A549 (cell line): ENCODE results near the gene ST3GAL5. TPM values are rescaled to one million over a fixed set of nuclear protein-coding genes. Genes with fewer than 3 reads are reported as not detected.

Experiments
- ATAC-seq, 2 experiments: fragments of 200-7000 bp in 1 of 2; fragments of >200 bp in 1 of 2; cut with Nextera tagmentation in 1 of 2; cut with Tn5 transposase in 1 of 2; 3 replicates each; pipeline versions ENCODE4 v1.8.0 to v1.9.1; 2018 to 2020; ENCODE audit warnings: mild to moderate bottlenecking in 1 of 2, moderate library complexity in 1 of 2
- CTCF ChIA-PET: fragments of 300-600 bp; sonication (Branson Sonifier 250); formaldehyde crosslinking; extraction: SDS; loops from one replicate; lab custom pipeline; 2021; ENCODE audit warnings: antibody characterized with exemption, inconsistent platforms; lab: Yijun Ruan, JAX
- POLR2A ChIA-PET: fragments of 350-600 bp; formaldehyde crosslinking; extraction: SDS; loops from one replicate; lab custom pipeline; 2021; ENCODE audit warnings: antibody characterized with exemption, inconsistent platforms; lab: Yijun Ruan, JAX
- DNase-seq, 2 experiments: peaks; one replicate each; pipeline versions ENCODE4 v3.0.0 to v3.0.0-alpha.2; 2011 to 2016; ENCODE audit warnings: low read depth in 1 of 2, low spot score in 1 of 2
- FAIRE-seq: peaks from 2 replicates; lab custom pipeline; 2011; peaks lifted over from hg19 to GRCh38; lab: Jason Lieb, UNC
- H3K27ac ChIP-seq, 2 experiments: fragments of >200 bp; sonication (Bioruptor Twin); formaldehyde crosslinking; 3 replicates each; pipeline ENCODE4 v1.5.1; 2016 to 2017
- H3K4me1 ChIP-seq: fragments of >200 bp; sonication (Bioruptor Twin); formaldehyde crosslinking; 3 replicates; pipeline ENCODE4 v1.6.1; 2016
- H3K4me2 ChIP-seq: fragments of >200 bp; sonication (Bioruptor Twin); formaldehyde crosslinking; 3 replicates; pipeline ENCODE4 v1.6.1; 2016
- H3K4me3 ChIP-seq: fragments of >200 bp; sonication (Bioruptor Twin); formaldehyde crosslinking; 3 replicates; pipeline ENCODE4 v1.5.1; 2016
- H3K9me3 ChIP-seq: fragments of >200 bp; sonication (Bioruptor Twin); formaldehyde crosslinking; 3 replicates; pipeline ENCODE4 v1.6.1; 2016
- BHLHE40 ChIP-seq: IDR thresholded peaks from 2 replicates; pipeline ENCODE4 v1.6.1; 2012; ENCODE audit warnings: low read depth, low read length, inconsistent platforms
- CBX2 ChIP-seq: fragments of 200-600 bp; sonication (generic); IDR thresholded peaks from 2 replicates; pipeline ENCODE4 v1.6.1; 2016; ENCODE audit warnings: low read depth, mild to moderate bottlenecking, borderline replicate concordance
- CEBPB ChIP-seq, 2 experiments: fragments of >200 bp in 1 of 2; sonication (Bioruptor Twin) in 1 of 2; formaldehyde crosslinking in 1 of 2; IDR thresholded peaks; 2 replicates each; pipeline ENCODE4 v1.6.1; 2012 to 2016
- CHD2 ChIP-seq: fragments of 150-350 bp; IDR thresholded peaks from 2 replicates; pipeline ENCODE4 v1.6.1; 2014; ENCODE audit warnings: low read length; ENCODE audit not compliant: partially characterized antibody
- EHMT2 ChIP-seq: fragments of 200-600 bp; sonication (generic); IDR thresholded peaks from 2 replicates; pipeline ENCODE4 v1.6.1; 2016; ENCODE audit warnings: antibody characterized with exemption, low read depth, mild to moderate bottlenecking, moderate library complexity
- ESRRA ChIP-seq: fragments of 150-350 bp; IDR thresholded peaks from 2 replicates; pipeline ENCODE4 v1.6.1; 2014; ENCODE audit warnings: mild to moderate bottlenecking, low read length, borderline replicate concordance
- FOSB ChIP-seq: fragments of 250-450 bp; sonication (Bioruptor Pico); IDR thresholded peaks from 2 replicates; pipeline ENCODE4 v1.5.0; 2020; ENCODE audit warnings: mild to moderate bottlenecking, moderate library complexity
- FOSL2 ChIP-seq, 2 experiments: fragments of 450-650 bp in 1 of 2; fragments of >200 bp in 1 of 2; sonication (Bioruptor Twin) in 1 of 2; formaldehyde crosslinking; IDR thresholded peaks; 2 replicates each; pipeline versions ENCODE4 v1.5.0 to v1.6.1; 2016 to 2020; ENCODE audit warnings: mild to moderate bottlenecking in 1 of 2, moderate library complexity in 1 of 2
- HES2 ChIP-seq: fragments of >200 bp; sonication (Bioruptor Twin); formaldehyde crosslinking; IDR thresholded peaks from 2 replicates; pipeline ENCODE4 v1.6.1; 2016
- HOXB13 ChIP-seq: fragments of 250-450 bp; sonication (Bioruptor Pico); IDR thresholded peaks from 2 replicates; pipeline ENCODE4 v1.5.0; 2020; ENCODE audit warnings: low read depth, mild to moderate bottlenecking, moderate library complexity
- JUNB ChIP-seq: fragments of >200 bp; sonication (Bioruptor Twin); formaldehyde crosslinking; IDR thresholded peaks from 2 replicates; pipeline ENCODE4 v1.6.1; 2016
- KDM5A ChIP-seq: fragments of 200-600 bp; sonication (generic); IDR thresholded peaks from 2 replicates; pipeline ENCODE4 v1.6.1; 2016; ENCODE audit warnings: antibody characterized with exemption, mild to moderate bottlenecking
- MAFK ChIP-seq: fragments of 450-650 bp; IDR thresholded peaks from 2 replicates; pipeline ENCODE4 v1.6.1; 2014; ENCODE audit not compliant: partially characterized antibody
- MYC ChIP-seq: IDR thresholded peaks from 2 replicates; pipeline ENCODE4 v1.6.1; 2012; ENCODE audit warnings: mild to moderate bottlenecking, inconsistent platforms, low read length, improper control_type of control experiment, borderline replicate concordance
- NPAS2 ChIP-seq: fragments of 250-450 bp; sonication (Bioruptor Pico); IDR thresholded peaks from 2 replicates; pipeline ENCODE4 v1.8.0; 2022; ENCODE audit warnings: mild to moderate bottlenecking, moderate library complexity, borderline replicate concordance
- NR3C1 ChIP-seq: fragments of >200 bp; sonication (Bioruptor Twin); formaldehyde crosslinking; IDR thresholded peaks from 3 replicates; pipeline ENCODE4 v1.6.1; 2017
- PHF8 ChIP-seq: fragments of 200-600 bp; sonication (generic); IDR thresholded peaks from 2 replicates; pipeline ENCODE4 v1.6.1; 2016; ENCODE audit warnings: low read depth, mild to moderate bottlenecking, antibody characterized with exemption, moderate library complexity, borderline replicate concordance
- RCOR1 ChIP-seq: fragments of 150-350 bp; IDR thresholded peaks from 2 replicates; pipeline ENCODE4 v1.6.1; 2014; ENCODE audit warnings: antibody characterized with exemption, low read length, low read depth
- RNF2 ChIP-seq: fragments of 200-600 bp; sonication (generic); IDR thresholded peaks from 2 replicates; pipeline ENCODE4 v1.6.1; 2016; ENCODE audit warnings: low read depth, mild to moderate bottlenecking, antibody characterized with exemption, moderate library complexity, borderline replicate concordance
- SMC3 ChIP-seq: fragments of >200 bp; sonication (Bioruptor Twin); formaldehyde crosslinking; IDR thresholded peaks from 3 replicates; pipeline ENCODE4 v1.6.1; 2018; ENCODE audit warnings: inconsistent platforms
- SREBF2 ChIP-seq: fragments of 450-650 bp; IDR thresholded peaks from 2 replicates; pipeline ENCODE4 v1.6.1; 2014; ENCODE audit warnings: mild to moderate bottlenecking, moderate library complexity
- ZC3H11A ChIP-seq: fragments of 450-650 bp; IDR thresholded peaks from 2 replicates; pipeline ENCODE4 v1.6.1; 2014; ENCODE audit warnings: antibody characterized with exemption, mild to moderate bottlenecking
- ZFP36 ChIP-seq: fragments of 450-650 bp; IDR thresholded peaks from 2 replicates; pipeline ENCODE4 v1.6.1; 2014; ENCODE audit warnings: borderline replicate concordance; ENCODE audit not compliant: partially characterized antibody
- ZSCAN20 ChIP-seq: fragments of 250-450 bp; sonication (Bioruptor Pico); IDR thresholded peaks from 2 replicates; pipeline ENCODE4 v1.8.0; 2022; ENCODE audit warnings: mild to moderate bottlenecking, moderate library complexity
- WGBS: methylation state at CpG from one replicate; pipeline ENCODE4 v1.1.6; 2017; ENCODE audit errors: missing lambda C conversion rate; 5-methylcytosine and 5-hydroxymethylcytosine counted together
- polyA plus RNA-seq, 4 experiments: library from polyadenylated mRNA; depleted of rRNA in 3 of 4; stranded (reverse); fragments of >200 nt; fragmentation: RNase III in 1 of 4; extraction: RNeasy Plus Mini Kit Qiagen cat#74134 plus additional on column Dnase treatment in 1 of 4; gene quantifications; 2 replicates in 3 of 4; 3 replicates in 1 of 4; pipeline ENCODE4 v1.2.3, GENCODE V29; 2011 to 2017
- TF ChIP-seq, protein P1 (sequence below): fragments of 450-650 bp; IDR thresholded peaks from 2 replicates; pipeline ENCODE4 v1.6.1; 2014; ENCODE audit warnings: antibody characterized with exemption
- TF ChIP-seq, protein P2 (sequence below): fragments of >200 bp; sonication (Bioruptor Twin); formaldehyde crosslinking; IDR thresholded peaks from 3 replicates; pipeline ENCODE4 v1.6.1; 2016
- TF ChIP-seq, protein P3 (sequence below): IDR thresholded peaks from 2 replicates; pipeline ENCODE4 v1.6.1; 2012
- TF ChIP-seq, protein P4 (sequence below): fragments of 200-600 bp; sonication (generic); IDR thresholded peaks from 2 replicates; pipeline ENCODE4 v1.6.1; 2016; ENCODE audit warnings: antibody characterized with exemption, mild to moderate bottlenecking, moderate library complexity
- TF ChIP-seq, protein P5 (sequence below): fragments of 150-350 bp; IDR thresholded peaks from 2 replicates; pipeline ENCODE4 v1.6.1; 2014; ENCODE audit warnings: low read depth, mild to moderate bottlenecking, low read length

The ST3GAL5 gene
- polyA plus RNA-seq, 2 of the 4 experiments (the other 2 are of a cell fraction), result 36.9 to 119 TPM

DNA sequence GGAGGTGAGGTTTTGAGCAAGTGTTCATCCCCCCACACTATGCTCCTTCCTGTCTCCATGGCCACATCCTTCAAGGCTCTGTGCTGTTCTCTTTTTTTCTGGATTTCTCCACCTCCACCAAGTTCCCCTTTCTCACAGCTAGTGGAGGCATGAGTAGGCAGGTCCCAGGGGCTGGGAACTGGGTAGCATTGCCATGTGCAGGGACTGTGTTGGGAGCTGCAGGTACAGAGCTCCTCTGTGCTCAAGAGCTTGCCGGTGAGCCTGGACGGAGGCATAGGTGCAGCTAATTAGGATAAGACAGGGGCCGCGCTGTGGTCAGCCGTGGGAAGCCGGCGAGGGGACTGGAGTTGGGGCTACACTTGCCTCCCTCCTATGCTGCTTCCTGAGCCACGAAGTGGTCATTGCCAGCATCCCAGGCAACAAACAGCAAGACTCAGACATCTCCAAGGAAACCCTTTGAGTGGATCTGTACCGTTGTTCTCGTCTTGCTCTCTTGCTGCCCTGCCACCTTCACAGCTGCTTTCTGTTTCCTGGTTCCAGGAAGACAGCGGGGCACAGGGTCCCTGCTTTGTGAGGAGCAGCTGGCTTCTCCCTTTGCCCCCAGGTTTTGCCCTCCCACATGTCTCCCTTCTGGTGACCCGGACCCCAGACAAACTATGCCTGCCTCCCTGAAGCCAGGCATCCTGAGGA is 98.1 kb downstream of the ST3GAL5 start:
- Histone ChIP-seq H3K4me2 (no peak overlapping the region), H3K4me3 (no peak overlapping the region), H3K4me1 (peaks cover 36% of the 10 kb centered on the region), H3K27ac (peak overlapping the region in 1 of 2 experiments; percentile 16; a peak in 2 of 6 replicates), H3K9me3 (no peaks in the 10 kb centered on the region)
- peak in 1 of 2 experiments; percentile 11; a peak in 3 of 6 replicates for ATAC-seq
- CTCF ChIA-PET, result interaction anchor here (0.5 to 63.0 kb wide), 9 partner anchors 13 to 153 kb away, joined by 3 to 1675 read pairs (median 4); no protein-coding TSS in a partner anchor
- POLR2A ChIA-PET, result no interaction called here
- no peak for DNase-seq
- no peak for FAIRE-seq
- WGBS, result 80% methylated on average over 12 of the region's 12 CpGs
- no peak for TF ChIP-seq ZFP36
- no peak for TF ChIP-seq EHMT2
- no peak for TF ChIP-seq HOXB13
- TF ChIP-seq CBX2, result no peak
- no peak for TF ChIP-seq FOSB (CRISPR knock-in tag)
- TF ChIP-seq KDM5A, result no peak
- no peak for TF ChIP-seq CHD2
- TF ChIP-seq, protein P1, sequence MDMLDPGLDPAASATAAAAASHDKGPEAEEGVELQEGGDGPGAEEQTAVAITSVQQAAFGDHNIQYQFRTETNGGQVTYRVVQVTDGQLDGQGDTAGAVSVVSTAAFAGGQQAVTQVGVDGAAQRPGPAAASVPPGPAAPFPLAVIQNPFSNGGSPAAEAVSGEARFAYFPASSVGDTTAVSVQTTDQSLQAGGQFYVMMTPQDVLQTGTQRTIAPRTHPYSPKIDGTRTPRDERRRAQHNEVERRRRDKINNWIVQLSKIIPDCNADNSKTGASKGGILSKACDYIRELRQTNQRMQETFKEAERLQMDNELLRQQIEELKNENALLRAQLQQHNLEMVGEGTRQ, result no peak
- TF ChIP-seq ESRRA, result no peak
- no peak for TF ChIP-seq JUNB
- TF ChIP-seq HES2, result no peak
- TF ChIP-seq SREBF2, result no peak
- TF ChIP-seq CEBPB (IDR thresholded peaks at IDR 0.05), result no peak
- TF ChIP-seq BHLHE40, result no peak
- no peak for TF ChIP-seq ZSCAN20 (CRISPR knock-in tag)
- no peak for TF ChIP-seq PHF8
- TF ChIP-seq RNF2, result no peak

DNA sequence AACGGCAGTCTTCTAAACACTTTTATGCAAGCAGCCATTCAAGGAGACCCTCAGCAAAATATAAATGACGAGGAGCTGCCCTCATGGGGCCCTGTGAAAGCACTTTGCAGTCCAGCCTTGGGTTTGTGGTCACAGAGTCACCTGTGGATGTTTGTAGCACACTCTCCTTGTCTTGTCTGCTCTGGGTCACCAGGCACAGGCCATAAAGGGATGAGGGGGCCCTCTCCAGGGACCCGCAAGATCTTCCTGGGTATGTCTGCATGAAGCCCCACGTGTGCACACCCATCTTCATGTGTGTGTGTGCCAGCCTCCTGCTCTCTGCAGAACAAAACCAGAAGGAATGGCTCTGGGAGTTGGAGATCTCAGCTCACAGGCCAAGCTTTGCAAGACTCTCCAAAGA is 98.8 kb downstream of the ST3GAL5 start:
- Histone ChIP-seq H3K9me3 (no peaks in the 10 kb centered on the region), H3K4me2 (no peak overlapping the region), H3K4me3 (no peak overlapping the region), H3K4me1 (peaks cover 36% of the 10 kb centered on the region), H3K27ac (peak overlapping the region in 1 of 2 experiments; percentile 16; a peak in 1 of 6 replicates)
- POLR2A ChIA-PET, result no interaction called here
- no peak for ATAC-seq
- 74% methylated on average over 4 of the region's 4 CpGs for WGBS
- no peak for DNase-seq
- CTCF ChIA-PET, result interaction anchor here (1.0 to 63.0 kb wide), 12 partner anchors 11 to 81 kb away, joined by 3 to 1675 read pairs (median 4); partner anchors contain the start of gene ATOH8
- FAIRE-seq, result no peak
- no peak for TF ChIP-seq JUNB
- no peak for TF ChIP-seq NPAS2 (CRISPR knock-in tag)
- no peak for TF ChIP-seq SMC3
- TF ChIP-seq MAFK, result no peak
- TF ChIP-seq CBX2, result no peak
- TF ChIP-seq, protein P2, sequence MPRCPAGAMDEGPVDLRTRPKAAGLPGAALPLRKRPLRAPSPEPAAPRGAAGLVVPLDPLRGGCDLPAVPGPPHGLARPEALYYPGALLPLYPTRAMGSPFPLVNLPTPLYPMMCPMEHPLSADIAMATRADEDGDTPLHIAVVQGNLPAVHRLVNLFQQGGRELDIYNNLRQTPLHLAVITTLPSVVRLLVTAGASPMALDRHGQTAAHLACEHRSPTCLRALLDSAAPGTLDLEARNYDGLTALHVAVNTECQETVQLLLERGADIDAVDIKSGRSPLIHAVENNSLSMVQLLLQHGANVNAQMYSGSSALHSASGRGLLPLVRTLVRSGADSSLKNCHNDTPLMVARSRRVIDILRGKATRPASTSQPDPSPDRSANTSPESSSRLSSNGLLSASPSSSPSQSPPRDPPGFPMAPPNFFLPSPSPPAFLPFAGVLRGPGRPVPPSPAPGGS, result no peak
- TF ChIP-seq, protein P3, sequence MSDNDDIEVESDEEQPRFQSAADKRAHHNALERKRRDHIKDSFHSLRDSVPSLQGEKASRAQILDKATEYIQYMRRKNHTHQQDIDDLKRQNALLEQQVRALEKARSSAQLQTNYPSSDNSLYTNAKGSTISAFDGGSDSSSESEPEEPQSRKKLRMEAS, result no peak
- no peak for TF ChIP-seq RCOR1
- TF ChIP-seq HES2, result no peak
- TF ChIP-seq ZSCAN20 (CRISPR knock-in tag), result no peak
- TF ChIP-seq, protein P4, sequence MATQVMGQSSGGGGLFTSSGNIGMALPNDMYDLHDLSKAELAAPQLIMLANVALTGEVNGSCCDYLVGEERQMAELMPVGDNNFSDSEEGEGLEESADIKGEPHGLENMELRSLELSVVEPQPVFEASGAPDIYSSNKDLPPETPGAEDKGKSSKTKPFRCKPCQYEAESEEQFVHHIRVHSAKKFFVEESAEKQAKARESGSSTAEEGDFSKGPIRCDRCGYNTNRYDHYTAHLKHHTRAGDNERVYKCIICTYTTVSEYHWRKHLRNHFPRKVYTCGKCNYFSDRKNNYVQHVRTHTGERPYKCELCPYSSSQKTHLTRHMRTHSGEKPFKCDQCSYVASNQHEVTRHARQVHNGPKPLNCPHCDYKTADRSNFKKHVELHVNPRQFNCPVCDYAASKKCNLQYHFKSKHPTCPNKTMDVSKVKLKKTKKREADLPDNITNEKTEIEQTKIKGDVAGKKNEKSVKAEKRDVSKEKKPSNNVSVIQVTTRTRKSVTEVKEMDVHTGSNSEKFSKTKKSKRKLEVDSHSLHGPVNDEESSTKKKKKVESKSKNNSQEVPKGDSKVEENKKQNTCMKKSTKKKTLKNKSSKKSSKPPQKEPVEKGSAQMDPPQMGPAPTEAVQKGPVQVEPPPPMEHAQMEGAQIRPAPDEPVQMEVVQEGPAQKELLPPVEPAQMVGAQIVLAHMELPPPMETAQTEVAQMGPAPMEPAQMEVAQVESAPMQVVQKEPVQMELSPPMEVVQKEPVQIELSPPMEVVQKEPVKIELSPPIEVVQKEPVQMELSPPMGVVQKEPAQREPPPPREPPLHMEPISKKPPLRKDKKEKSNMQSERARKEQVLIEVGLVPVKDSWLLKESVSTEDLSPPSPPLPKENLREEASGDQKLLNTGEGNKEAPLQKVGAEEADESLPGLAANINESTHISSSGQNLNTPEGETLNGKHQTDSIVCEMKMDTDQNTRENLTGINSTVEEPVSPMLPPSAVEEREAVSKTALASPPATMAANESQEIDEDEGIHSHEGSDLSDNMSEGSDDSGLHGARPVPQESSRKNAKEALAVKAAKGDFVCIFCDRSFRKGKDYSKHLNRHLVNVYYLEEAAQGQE, result no peak
- TF ChIP-seq PHF8, result no peak
- TF ChIP-seq MYC, result no peak
- TF ChIP-seq FOSL2 (IDR thresholded peaks at IDR 0.05), result no peak
- TF ChIP-seq FOSL2 (CRISPR knock-in tag; IDR thresholded peaks at IDR 0.05), result no peak
- no peak for TF ChIP-seq KDM5A
- TF ChIP-seq, protein P5, sequence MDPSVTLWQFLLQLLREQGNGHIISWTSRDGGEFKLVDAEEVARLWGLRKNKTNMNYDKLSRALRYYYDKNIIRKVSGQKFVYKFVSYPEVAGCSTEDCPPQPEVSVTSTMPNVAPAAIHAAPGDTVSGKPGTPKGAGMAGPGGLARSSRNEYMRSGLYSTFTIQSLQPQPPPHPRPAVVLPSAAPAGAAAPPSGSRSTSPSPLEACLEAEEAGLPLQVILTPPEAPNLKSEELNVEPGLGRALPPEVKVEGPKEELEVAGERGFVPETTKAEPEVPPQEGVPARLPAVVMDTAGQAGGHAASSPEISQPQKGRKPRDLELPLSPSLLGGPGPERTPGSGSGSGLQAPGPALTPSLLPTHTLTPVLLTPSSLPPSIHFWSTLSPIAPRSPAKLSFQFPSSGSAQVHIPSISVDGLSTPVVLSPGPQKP, result no peak
- no peak for TF ChIP-seq NR3C1
- TF ChIP-seq ZC3H11A, result no peak
- no peak for TF ChIP-seq SREBF2
